GM18867 (cell line): ENCODE results near the gene TMEM163.
"Not testable (repeated sequence)": the region's sequence is repeated elsewhere in the genome, so short reads cannot be mapped to it uniquely, and the experiment has no call there.

Source experiments
- ATAC-seq: cut with Tn5 transposase; IDR thresholded peaks from one replicate; pipeline ENCODE4 v1.9.1; 2021; ENCODE audit warnings: mild to moderate bottlenecking, moderate library complexity; ENCODE audit not compliant: unreplicated experiment

Gene TMEM163

DNA sequence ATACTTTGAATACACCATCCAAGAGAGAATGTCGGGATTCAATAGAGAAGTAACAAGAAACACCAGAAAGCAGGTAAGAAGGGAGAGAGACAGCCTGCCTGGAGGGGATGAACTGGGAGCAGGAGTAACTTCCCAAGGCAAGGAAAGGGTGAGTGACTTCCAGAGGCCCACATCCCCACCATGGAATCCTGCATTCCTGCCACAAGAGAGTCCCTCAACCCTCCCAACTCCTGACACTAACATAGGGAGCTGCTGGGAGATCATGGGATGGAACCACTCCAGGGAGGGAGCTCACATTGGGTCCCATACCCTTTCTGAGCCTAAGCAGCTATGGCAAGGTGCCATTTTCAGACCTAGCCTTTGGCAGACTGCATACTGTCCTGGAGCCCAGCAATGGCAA, 5.5 kb upstream of the TMEM163 start:
- no peak for ATAC-seq

DNA sequence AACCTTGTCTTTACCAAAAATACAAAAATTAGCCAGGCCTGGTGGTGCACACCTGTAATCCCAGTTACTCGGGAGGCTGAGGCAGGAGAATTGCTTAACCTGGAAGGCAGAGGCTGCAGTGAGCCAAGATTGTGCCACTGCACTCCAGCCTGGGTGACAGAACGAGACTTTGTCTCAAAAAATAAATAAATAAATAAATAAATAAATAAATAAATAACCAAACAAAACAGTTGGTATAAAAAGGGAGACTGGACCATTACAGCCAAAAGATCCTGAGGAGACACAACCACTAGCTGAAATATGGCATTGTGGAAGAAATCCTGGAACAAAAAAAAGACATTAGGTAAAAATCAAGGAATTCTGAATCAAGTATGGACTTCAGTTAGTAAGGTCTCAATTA, 4.9 kb upstream of the TMEM163 start:
- ATAC-seq, result not testable (repeated sequence)

DNA sequence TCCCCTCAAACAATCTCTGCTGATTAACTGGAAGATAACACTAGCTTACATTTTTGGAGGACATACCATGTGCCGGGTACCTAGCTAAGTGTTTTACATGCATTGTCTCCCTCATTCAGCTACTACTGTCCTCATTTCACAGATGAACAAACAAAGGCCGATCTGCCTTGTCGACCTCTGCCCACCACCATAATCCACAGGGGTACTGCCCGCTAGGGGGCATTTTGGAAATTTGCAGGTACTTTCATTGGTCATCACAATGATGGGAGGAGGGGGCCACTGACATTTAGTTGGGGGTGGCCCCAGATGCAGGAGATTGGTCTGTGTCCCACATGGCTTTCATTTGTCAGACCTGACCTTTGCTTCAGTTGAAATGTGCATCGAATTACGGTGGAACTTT, 3.9 kb upstream of the TMEM163 start:
- ATAC-seq, result no peak

DNA sequence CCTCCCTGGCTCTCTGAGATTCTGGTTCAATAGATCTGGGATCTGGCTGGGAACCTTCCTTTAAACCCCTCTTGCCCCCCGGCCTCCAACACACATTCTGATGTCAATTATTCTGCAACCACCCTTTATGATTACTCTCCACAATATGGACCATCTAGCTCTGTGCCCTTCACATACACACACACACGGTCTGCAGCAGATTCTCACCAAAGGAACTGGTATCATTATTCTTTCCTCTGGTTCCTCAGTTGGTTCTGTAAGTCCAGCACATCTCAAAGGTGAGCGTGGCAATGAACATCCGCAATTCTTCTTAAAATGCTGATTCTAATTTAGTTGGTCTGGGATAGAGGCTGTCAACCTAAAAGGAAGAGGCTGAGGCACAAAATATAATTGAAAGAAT, 2.8 kb upstream of the TMEM163 start:
- no peak for ATAC-seq

DNA sequence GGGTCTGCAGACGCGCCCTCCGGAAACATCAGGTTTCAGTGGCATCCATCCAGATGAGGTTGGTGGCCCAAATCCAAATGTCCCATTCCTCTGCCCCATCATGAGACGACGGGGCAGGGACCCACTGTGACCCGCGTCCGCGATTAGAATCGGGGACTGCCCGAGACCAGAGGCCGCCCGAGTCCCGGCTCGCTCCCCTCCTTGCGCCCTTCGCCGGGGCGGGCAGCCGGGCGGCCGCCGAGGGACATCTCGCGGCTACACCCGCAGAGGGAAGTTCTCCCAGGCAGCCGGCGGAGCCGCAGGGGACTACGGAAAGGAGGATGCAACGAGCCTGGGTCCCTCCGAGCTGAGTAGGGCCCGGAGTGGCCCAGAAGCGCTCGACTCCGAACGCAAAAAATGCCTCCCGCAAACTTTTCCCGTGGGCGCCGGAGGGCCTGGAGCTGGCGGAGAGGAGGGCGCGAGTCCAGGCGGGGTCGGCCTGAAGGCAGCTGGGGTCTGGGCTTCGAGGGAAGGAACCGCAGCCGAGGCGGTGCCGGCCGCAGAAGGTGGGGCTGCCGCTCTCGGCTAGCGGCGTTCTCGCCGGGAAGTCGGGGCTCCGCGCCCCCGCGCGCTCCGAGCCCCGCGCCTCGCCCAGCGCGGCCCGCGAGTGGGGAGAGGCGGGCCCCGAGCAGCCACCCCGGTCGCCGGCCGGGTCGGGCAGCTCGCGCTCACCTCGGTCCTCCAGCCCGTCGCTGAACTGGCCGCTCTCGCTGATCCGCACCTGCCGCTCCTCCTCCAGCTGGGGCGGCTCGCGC, 580 bp downstream of the TMEM163 start:
- no peak for ATAC-seq

DNA sequence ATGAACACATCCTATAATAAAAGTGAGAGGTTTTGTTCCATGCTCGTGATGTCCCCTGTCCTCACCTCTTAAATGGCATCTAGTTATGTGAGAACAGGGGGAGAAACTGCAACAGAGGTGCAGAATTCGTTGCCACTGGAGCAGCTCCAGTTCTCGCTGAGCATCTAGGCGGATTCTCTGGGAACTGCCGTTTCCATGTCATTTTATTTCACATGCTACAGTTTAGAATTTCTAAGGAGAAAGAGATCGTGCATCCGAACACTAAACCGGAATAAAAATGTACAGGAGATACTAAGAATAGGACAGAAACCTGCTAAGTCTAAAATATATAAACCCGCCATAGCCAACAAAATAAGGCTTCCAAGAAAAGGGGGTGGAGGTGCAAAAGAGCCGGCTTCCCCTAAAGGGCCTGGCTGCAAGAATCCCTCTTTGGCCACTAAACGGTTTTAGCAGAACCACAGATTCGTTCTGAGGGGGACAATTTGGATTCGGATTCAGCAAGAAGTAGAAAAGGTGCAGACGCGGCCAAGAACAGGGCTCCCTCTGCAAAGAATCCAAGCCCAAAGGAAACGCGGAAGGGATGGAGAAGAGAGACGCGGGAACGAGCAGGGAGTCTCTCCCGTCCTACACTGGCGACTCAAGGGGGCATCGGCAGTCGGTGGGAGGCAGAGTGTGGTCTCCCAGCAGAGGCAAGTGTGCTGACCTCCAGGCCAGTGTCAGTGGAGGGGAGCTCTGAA, 1.3 kb downstream of the TMEM163 start:
- ATAC-seq, result no peak

DNA sequence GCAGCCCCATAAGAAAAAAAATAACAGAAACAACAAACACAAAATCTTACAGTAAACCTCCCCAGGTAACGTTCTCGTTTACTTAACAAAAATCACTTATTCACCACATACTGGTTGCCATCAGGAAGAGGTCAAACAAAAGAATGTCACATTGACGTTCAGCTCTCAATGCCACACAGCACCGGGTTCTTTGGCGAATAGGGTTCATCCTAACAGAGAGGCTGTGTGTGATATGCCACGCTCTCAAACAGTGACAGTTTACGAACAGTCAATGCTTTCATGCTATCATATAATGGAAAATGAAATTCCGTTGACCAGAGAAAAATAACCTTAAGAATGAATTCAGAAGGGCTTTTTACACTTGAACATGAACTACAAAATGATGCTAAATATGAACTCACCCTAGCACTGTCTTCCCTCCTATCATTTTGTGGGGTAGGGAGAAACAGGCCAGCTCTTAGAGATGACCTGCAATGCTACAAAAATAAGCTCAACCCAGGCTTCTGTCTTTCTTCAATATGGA, 2.0 kb downstream of the TMEM163 start:
- ATAC-seq, result no peak

DNA sequence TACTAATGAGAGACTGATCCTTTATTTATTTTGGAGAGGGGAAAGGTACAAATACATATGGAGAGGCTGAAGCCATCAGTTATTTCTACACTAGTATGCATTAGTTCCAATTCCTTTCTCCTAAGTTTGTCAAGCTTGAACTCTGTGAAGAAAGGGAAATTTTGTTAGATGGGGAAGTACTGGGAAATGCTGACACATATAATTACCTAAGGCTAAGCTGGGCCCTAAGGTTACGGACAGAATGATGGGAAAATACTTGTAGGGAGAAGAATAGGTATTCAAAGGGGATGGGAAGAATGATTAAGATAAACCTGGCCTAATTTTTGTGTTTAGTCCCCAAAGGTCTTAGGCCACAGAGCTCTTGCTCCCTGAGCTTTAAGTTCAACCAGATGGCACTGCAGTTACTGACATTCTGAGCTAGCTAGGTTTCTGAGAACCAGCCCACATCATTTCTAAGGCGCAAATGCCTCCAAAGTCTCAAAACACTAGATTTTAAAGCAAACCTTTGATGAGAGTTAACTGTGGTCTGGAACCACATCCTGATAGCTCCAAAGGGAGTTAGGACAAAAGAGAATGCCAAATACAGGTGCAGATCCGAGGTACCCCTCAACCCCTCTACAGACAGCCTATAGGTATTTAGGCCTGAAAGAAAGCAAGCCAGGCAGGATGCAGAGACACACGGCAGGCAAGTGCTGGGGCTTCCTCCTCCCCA, 2.7 kb downstream of the TMEM163 start:
- ATAC-seq, result no peak

DNA sequence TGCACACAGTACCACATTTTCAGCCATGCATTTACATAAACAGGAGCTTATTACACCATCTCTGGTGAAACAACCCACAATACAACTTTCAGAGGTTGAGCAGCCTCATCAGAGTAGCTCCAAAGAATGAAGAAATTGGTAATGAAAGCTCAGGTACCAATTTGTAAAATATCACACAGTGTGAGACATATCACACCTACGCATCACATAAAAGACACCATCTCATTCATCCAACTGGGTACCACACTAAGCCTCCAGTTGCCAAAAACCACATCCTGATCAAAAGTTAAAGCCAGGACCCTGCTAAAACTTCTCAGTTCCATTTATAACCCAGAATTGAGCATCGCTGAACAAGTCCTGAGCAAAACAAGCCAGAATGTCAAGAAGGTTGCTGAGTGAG, 4.6 kb downstream of the TMEM163 start:
- ATAC-seq, result no peak

DNA sequence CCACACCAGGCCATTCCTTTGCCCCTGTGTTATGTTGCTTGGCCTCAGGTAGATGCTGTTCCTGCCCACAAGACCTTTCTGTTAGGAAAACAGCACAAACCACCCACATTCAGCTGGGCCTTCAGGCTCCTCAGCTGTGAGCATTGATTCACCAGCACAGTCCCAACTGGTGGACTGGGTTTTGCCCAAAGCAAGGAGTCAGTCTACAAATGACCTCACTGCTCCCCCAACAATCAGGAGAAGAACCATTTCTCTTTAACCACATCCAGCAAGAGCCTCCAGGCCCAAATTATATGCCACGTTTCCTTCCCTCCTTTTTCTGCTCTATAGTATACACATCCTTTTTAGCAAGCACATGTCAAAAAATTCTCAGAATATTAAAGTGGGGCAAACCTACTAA, 5.2 kb downstream of the TMEM163 start:
- ATAC-seq, result no peak

DNA sequence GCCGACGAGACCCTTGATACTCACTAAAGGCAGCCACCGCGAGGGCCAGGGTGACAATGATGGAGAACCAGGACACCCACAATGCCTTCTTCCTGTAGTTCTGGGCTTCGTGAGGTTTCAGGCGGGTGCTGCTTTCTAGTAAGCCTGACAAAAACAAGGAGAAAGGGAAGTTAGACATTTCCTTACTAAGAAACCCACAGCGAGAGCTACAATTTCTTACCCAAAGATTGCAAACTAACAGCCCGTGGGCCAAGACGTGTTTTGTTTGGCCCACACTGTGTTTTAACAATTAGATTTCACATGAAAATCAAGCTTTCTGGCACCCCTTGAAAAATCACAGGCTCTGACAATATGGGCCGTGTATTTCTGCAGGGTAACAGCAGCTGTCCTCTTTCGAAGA, 5.6 kb downstream of the TMEM163 start:
- ATAC-seq, result no peak

DNA sequence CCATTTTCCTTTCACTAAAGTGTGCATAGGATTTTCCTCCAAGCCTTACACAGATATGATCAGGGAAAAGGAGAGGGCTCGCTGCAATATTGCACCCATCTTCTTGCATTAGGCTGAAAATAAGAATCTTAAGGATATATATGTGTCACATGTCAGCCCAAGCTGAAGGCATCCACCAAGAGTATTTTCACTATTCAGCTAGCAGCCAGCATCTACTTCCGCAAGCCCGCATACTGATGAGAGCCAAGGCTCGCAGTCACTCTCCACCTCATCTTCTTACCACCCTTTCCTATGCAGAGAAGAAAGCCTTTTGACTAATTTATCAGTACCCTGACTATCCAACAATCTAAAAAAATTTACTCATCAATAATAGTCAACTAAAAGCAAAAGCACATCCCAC, 6.1 kb downstream of the TMEM163 start:
- no peak for ATAC-seq

DNA sequence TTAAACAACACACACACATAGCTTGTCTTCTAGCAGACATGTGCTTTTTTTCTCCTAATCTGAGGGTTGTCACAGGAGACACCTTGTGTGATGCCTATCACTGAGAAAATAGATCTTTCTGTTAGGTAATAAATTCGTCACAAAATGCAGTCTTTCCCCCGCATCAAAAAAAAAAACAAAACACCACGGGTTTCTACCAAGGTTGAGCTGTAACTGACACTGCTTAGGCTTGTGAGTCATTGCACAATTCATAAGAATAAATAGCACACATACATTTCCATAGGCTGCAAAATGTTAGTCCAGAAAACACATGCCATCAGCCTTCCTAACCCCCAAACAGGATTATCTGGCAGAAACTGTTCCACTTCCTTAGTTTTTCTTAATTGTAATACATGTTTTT, 6.5 kb downstream of the TMEM163 start:
- ATAC-seq, result no peak

DNA sequence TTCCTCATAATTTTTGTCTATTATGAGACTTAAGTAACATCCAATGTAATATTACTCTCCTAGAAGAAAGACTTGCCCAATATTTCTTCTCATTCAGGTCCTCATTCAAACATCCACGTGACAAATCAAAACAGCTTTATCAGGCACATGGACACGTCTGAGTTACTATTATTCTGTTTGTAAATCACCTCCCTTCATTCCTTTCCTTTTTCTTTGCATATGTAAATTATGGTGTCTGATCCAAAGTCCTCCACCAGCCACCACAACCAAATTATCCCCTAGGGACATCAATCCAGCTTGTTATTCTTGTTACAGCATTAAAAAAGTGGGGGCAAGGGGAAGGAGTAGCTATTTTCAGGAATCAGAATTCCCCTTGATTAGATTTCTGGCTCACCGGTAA, 7.1 kb downstream of the TMEM163 start:
- ATAC-seq, result no peak

DNA sequence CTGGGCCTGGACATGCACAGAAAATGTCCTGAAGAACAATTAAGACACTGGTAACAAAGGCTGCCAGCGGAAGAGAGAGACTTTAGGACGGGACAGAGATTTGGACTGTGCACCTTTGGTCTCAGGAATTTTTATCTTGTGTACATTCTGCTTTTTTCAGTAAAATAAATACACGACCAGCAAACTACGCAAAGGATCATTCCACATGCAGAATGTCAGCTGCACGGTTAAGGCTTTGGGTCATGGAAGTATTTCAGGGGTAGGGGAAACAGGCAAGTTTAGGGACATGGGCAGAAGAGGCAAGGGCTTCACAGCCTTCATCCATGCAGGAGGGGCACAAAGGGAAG, 11.5 kb downstream of the TMEM163 start:
- ATAC-seq, result no peak

DNA sequence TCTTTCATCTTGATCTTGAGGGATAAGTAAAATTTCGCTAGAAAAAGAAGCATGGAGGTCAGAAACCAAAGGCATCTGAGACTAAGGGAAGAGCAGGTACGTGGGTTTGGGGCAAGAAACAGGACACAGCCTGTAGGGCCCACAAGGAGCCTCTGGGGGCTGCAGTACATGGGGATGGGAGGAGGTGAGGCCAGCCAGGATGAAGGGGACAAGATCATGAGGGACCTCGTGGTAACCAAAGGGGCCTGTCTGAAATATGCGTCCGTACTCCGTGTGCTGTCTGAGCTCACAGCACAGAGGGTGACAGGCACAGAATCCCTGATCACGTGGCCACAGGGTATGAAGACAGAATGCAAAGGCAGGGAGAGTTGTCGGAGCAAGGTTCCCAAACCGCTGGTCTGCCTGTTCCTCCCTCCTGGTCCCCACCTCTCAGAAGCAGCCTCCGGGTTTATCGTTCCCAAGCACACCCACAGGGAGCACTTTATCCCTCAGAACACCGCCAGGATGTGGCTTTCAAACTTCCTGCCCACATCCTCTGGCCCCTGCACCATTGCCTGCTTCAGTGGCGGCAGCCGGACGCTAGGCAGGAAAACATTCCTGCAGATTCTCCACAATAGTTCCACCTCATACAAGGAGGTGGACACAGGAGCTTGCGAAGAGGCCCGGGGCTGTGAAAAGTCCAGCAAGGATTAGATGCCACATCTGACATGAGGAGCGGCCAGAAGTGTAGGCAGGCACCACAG, 12.0 kb downstream of the TMEM163 start:
- ATAC-seq, result no peak

DNA sequence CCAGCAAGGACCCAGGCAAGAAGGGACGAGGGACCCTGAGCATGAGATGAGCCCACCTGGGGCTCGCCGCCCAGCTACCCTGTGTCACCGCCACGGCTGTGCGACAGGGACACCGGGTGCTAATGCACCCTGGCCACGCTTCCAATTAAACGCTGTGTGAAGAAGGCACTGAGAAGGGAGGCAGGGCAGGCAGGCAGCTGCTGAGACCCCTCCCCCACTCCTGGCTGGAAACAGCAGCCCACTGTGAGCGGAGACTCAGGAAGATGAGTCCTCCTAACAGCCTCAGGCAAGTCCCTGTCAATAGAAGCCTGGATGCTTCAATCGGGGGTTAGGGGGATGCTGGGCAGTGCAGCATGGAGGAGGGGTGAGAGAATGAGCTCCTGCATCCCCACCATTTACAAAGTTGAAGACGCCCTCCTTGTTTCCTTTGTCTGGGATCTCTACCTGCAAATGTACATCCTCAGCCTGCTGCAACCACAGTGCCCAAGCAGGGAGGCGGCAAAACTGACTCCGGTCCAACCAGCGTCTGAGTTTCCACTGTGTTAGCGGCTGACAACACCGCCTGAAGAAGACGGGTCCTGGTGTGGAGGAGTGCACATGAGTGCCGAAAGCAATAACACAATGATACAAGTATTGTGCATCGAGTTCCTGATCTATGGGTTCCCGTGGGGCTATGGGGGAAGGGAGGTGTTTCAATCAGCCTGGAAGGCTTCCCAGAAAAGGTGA, 12.8 kb downstream of the TMEM163 start:
- no peak for ATAC-seq

DNA sequence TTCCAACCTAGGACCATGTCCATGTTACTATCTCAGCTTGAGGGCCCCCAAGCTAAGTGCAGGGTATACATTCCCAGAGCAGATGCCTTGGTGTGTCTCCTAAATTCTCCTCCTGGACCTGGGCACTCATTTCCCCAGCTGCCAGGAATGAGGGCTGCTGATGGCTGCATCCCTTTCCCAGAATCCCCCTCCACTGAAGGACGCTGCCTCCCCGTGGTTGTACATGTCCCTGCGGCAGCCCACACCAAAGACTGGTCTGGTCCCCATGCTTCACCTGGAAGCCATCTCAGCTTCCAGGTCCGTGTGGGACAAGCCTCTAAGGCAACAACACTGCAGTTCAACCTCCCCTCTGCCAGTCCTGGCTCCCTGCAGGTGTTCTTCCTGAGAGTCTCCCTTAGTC, 14.6 kb downstream of the TMEM163 start:
- no peak for ATAC-seq

DNA sequence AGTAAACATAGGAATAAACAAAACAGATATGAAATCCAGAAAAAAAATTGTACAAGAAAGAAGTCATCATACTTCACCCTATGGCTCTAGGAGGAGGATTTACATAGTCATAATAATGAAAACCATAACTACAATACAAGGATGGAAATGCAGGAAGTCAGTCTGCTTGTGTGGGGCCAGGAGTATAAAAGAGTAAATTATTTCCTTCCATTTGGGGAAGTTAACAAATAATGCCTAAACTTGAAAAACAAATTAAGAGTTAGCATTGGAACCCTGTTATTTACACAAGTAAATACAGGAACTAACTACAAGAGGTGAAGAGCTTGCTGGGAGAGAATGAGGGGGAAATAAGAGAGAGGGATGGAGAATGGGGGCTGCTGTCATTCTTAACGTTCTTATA, 15.4 kb downstream of the TMEM163 start:
- ATAC-seq, result no peak

DNA sequence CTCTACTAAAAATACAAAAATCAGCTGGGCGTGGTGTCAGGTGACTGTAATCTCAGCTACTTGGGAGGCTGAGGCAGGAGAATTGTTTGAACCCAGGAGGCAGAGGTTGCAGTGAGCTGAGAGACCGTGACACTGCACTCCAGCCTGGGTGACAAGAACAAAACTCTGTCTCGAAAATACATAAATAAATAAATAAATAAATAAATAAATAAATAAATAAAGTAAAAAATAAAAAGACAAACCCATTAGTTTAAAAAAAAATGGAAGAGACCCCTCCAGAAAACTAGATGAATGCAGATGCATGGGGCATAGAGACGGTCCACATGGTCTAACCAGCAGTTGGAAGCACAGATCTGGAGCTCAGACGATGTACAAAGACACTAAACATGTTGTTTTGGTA, 18.1 kb downstream of the TMEM163 start:
- ATAC-seq, result no peak
